Memory B cell (primary cell): ENCODE measurements around the gene ICOS.
"Not testable (repeated sequence)": the region's sequence is repeated elsewhere in the genome, so short reads cannot be mapped to it uniquely, and the experiment has no call there.

Experiments used
- ATAC-seq: fragments of 150-1000 bp; cut with Tn5 transposase; 2 replicates; pipeline ENCODE4 v1.10.0; 2021; ENCODE audit warnings: low read depth, mild to moderate bottlenecking, moderate library complexity
- DNase-seq, 2 donors: peaks; one replicate each; pipeline ENCODE4 v3.0.0; 2022; ENCODE audit warnings: low spot score in 2 of 2
- H3K27ac Mint-ChIP-seq: one replicate; pipeline ENCODE4 v1.8.0; 2022; ENCODE audit warnings: mild to moderate bottlenecking, moderate library complexity, mixed read lengths
- H3K27me3 Mint-ChIP-seq: one replicate; pipeline ENCODE4 v1.8.0; 2022; ENCODE audit warnings: mixed read lengths
- H3K36me3 Mint-ChIP-seq: one replicate; pipeline ENCODE4 v1.8.0; 2022; ENCODE audit warnings: mild to moderate bottlenecking, mixed read lengths
- H3K4me1 Mint-ChIP-seq: one replicate; pipeline ENCODE4 v1.8.0; 2022; ENCODE audit warnings: mixed read lengths
- H3K4me3 Mint-ChIP-seq: one replicate; pipeline ENCODE4 v1.8.0; 2022; ENCODE audit warnings: mild to moderate bottlenecking, moderate library complexity, mixed read lengths
- H3K9me3 Mint-ChIP-seq: one replicate; pipeline ENCODE4 v1.8.0; 2022; ENCODE audit warnings: mixed read lengths

The ICOS gene

DNA sequence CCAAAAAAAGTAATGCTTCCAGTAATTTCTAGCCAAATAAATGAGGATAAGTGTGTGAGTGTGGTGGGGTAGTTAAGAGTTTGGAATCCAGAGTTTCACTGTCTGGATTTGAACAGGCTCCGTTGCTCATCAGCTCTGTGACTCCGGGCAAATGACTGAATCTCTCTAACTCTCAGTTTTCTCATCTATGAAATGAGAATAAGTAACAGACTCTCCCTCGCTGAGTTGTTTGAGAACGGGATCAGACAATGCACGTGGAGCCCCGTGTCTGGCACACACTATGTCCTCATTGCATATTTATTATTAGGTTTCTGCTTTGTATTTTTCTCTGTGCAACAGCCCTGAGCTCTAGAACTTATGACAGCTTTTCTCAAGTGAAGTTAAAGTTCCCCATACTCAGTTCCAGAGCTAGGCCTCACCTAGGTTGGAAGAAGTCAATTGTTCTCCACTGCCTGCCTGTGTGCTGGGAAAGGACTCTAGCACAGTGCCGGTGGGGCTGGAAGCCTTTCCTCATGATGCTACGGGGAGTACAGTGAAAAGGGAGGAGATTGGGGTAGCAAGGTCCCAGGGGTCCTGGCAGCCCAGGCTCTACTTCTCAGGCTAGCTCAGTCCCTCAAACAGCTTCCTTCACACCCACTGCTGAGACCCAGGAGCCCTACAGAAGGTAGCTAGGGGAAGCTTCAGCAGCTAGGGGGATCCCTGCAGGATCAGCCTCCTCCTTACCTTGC is 1.7 kb upstream of the ICOS start:
- DNase-seq (no peak), ATAC-seq (no peak)
- no peak overlapping the region for H3K4me3 Mint-ChIP-seq
- peaks cover 12% of the 10 kb centered on the region for H3K27me3 Mint-ChIP-seq
- H3K27ac Mint-ChIP-seq = no peak overlapping the region
- H3K9me3 Mint-ChIP-seq = peaks cover 4% of the 10 kb centered on the region
- H3K4me1 Mint-ChIP-seq = no peaks in the 10 kb centered on the region
- H3K36me3 Mint-ChIP-seq = no peaks in the 10 kb centered on the region

DNA sequence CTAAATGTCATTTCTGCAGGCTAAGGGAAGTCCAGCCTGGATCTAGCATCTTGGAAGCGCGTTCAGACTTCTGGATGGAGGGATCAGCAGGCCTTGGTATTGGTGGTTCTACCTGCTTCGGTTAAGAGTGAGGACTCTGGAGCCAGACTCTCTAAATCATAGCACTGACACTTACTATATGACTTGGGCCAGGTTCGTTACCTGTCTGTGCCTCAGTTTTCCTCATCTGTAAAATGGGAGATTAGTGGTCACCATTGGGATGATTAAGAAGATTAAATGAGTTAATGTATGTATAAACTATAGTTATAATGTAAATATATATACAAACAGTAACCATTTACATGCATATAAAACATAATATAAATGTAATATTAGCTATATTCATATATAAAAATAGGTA is 995 bp upstream of the ICOS start:
- H3K4me1 Mint-ChIP-seq = no peaks in the 10 kb centered on the region
- no peak overlapping the region for H3K4me3 Mint-ChIP-seq
- H3K9me3 Mint-ChIP-seq = peaks cover 4% of the 10 kb centered on the region
- H3K27me3 Mint-ChIP-seq = peaks cover 7% of the 10 kb centered on the region
- H3K36me3 Mint-ChIP-seq = no peaks in the 10 kb centered on the region
- H3K27ac Mint-ChIP-seq = no peak overlapping the region
- DNase-seq (no peak), ATAC-seq (no peak)

GRCh38 chr2:203936949-203937348 is 386 bp downstream of the ICOS start:
- ATAC-seq = no peak
- Mint-ChIP-seq H3K4me1 (no peaks in the 10 kb centered on the region), H3K27me3 (peaks cover 3% of the 10 kb centered on the region), H3K9me3 (peaks cover 4% of the 10 kb centered on the region), H3K27ac (no peak overlapping the region), H3K4me3 (no peak overlapping the region), H3K36me3 (no peaks in the 10 kb centered on the region)
- DNase-seq = no peak

DNA sequence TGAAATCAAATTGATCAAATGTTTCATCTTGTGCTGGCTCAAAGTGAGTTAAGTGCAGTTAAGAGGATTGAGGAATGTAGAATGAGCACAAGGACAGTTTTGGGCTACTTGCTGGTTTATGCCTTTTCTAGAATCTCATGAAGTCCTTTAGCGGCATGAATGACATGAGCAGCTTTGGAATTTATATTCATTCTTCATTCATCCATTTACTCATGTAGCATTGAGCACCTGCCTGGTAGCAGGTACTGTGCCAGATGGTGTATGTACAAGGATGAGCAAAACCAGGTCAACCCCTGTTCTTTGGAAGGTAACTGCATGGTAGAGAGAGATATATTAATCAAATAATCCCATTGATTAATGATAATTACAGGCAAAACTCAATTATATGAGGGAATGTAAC is 1.2 kb downstream of the ICOS start:
- H3K4me3 Mint-ChIP-seq = no peak overlapping the region
- H3K4me1 Mint-ChIP-seq = no peaks in the 10 kb centered on the region
- peaks cover 3% of the 10 kb centered on the region for H3K27me3 Mint-ChIP-seq
- no peaks in the 10 kb centered on the region for H3K36me3 Mint-ChIP-seq
- no peak for ATAC-seq
- DNase-seq = no peak
- H3K27ac Mint-ChIP-seq = no peak overlapping the region
- peaks cover 4% of the 10 kb centered on the region for H3K9me3 Mint-ChIP-seq

- no peak for DNase-seq
- peaks cover 3% of the 10 kb centered on the region for H3K27me3 Mint-ChIP-seq
- no peak overlapping the region for H3K27ac Mint-ChIP-seq
- ATAC-seq = no peak
- H3K9me3 Mint-ChIP-seq = no peaks in the 10 kb centered on the region
- no peaks in the 10 kb centered on the region for H3K4me1 Mint-ChIP-seq
- H3K36me3 Mint-ChIP-seq = no peaks in the 10 kb centered on the region
- H3K4me3 Mint-ChIP-seq = no peak overlapping the region
These were observed 3.5 kb downstream of the ICOS start for GRCh38 chr2:203940039-203940438.

DNA sequence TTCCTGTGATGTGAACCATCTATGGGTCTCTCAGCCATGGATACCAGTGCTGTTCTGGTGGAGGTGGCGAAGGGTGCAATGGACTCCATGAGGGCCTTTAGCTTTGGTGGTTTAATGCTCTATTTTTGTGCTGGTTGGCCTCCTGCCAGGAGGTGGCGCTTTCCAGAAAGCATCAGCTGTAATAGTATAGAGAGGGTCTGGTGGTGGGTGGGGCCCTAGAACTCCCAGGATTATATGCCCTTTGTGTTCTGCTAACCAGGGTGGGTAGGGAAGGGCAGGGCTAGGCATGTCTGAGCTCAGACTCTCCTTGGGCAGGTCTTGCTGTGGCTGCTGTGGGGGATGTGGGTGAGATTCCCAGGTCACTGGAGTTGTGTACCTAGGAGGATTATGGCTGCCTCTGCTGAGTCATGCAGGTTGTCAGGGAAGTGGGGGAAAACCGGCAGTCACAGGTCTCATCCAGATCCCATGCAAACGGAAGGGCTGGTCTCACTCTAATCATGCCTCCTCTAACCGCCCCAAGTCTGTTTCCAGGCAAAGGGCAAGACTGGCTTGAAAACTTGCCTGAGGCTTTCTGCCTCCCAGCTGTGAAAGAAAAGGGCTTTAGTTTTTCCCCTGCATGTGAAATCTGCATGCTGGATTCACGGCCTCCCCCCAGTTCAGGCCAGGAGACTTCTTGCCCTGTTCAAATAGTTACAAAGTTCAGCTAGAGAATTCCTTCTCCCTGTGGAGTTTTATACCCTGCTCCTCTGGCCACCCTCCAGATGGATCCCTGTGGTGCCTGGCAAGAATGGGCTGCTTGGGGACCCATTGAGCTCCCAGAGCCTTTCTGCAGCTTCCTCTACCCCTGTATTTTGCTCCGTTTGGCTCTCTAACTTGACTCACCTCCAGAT is 7.2 kb downstream of the ICOS start:
- DNase-seq, ATAC-seq, H3K36me3 Mint-ChIP-seq, H3K9me3 Mint-ChIP-seq, H3K27ac Mint-ChIP-seq, H3K4me1 Mint-ChIP-seq, H3K27me3 Mint-ChIP-seq, H3K4me3 Mint-ChIP-seq: not testable (repeated sequence)

GRCh38 chr2:203948733-203949132 is 12.2 kb downstream of the ICOS start:
- ATAC-seq = no peak
- Mint-ChIP-seq H3K27ac (no peak overlapping the region), H3K4me3 (no peak overlapping the region), H3K4me1 (peaks cover 4% of the 10 kb centered on the region), H3K9me3 (no peaks in the 10 kb centered on the region), H3K36me3 (no peaks in the 10 kb centered on the region), H3K27me3 (no peaks in the 10 kb centered on the region)
- no peak for DNase-seq

- ATAC-seq (no peak), DNase-seq (no peak)
- H3K4me1 Mint-ChIP-seq = peaks cover 4% of the 10 kb centered on the region
- no peaks in the 10 kb centered on the region for H3K27me3 Mint-ChIP-seq
- no peak overlapping the region for H3K27ac Mint-ChIP-seq
- no peaks in the 10 kb centered on the region for H3K36me3 Mint-ChIP-seq
- no peaks in the 10 kb centered on the region for H3K9me3 Mint-ChIP-seq
- H3K4me3 Mint-ChIP-seq = no peak overlapping the region
These were observed 12.7 kb downstream of the ICOS start for GRCh38 chr2:203949228-203949627.

DNA sequence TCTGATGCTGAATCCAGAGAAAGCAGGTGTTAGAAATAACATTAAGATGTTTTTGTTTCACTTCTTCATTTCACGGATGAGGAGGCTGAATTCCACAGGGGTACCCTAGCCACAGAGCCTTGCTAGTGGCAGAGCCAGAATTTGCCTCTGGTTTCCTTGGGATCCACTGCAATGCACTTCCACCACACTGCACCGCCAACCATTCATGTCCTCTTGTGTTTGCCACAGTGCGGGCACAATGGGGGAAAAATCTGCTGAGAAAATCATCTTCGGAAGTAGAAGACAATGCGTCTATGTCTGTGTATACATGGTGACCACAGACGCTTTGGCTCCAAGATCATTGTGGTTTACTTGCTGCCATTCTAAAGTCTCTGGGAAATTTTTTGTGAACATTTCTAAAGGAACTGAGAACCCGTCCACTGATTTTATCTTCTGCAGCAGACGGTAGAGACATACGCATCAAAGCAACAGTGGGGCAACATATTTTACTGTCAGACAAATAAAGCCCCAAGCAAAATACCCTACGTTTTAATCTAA is 14.9 kb downstream of the ICOS start:
- no peaks in the 10 kb centered on the region for H3K27me3 Mint-ChIP-seq
- no peaks in the 10 kb centered on the region for H3K36me3 Mint-ChIP-seq
- DNase-seq (no peak), ATAC-seq (no peak)
- no peak overlapping the region for H3K4me3 Mint-ChIP-seq
- H3K4me1 Mint-ChIP-seq = peaks cover 4% of the 10 kb centered on the region
- H3K9me3 Mint-ChIP-seq = no peaks in the 10 kb centered on the region
- no peak overlapping the region for H3K27ac Mint-ChIP-seq

GRCh38 chr2:203959265-203959664 is 22.7 kb downstream of the ICOS start:
- DNase-seq (no peak), ATAC-seq (no peak)
- Mint-ChIP-seq H3K4me3 (no peak overlapping the region), H3K9me3 (peaks cover 1% of the 10 kb centered on the region), H3K27ac (no peak overlapping the region), H3K27me3 (peaks cover 11% of the 10 kb centered on the region), H3K36me3 (no peaks in the 10 kb centered on the region), H3K4me1 (no peaks in the 10 kb centered on the region)

GRCh38 chr2:203959672-203960071 is 23.1 kb downstream of the ICOS start:
- H3K36me3 Mint-ChIP-seq = no peaks in the 10 kb centered on the region
- ATAC-seq = no peak
- DNase-seq = no peak
- H3K4me3 Mint-ChIP-seq = no peak overlapping the region
- no peaks in the 10 kb centered on the region for H3K4me1 Mint-ChIP-seq
- peaks cover 11% of the 10 kb centered on the region for H3K27me3 Mint-ChIP-seq
- peaks cover 1% of the 10 kb centered on the region for H3K9me3 Mint-ChIP-seq
- H3K27ac Mint-ChIP-seq = no peak overlapping the region

DNA sequence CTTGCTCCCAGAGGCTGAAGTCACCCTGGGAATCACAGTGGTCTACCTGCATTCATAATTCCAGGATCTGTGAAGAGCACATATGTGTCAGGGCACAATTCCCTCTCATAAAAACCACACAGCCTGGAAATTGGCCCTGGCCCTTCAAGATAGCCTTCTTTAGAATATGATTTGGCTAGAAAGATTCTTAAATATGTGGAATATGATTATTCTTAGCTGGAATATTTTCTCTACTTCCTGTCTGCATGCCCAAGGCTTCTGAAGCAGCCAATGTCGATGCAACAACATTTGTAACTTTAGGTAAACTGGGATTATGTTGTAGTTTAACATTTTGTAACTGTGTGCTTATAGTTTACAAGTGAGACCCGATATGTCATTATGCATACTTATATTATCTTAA is 24.2 kb downstream of the ICOS start:
- ATAC-seq (no peak), DNase-seq (no peak)
- H3K27ac Mint-ChIP-seq = no peak overlapping the region
- H3K9me3 Mint-ChIP-seq = peaks cover 1% of the 10 kb centered on the region
- H3K36me3 Mint-ChIP-seq = no peaks in the 10 kb centered on the region
- H3K4me1 Mint-ChIP-seq = no peaks in the 10 kb centered on the region
- peaks cover 13% of the 10 kb centered on the region for H3K27me3 Mint-ChIP-seq
- H3K4me3 Mint-ChIP-seq = no peak overlapping the region

DNA sequence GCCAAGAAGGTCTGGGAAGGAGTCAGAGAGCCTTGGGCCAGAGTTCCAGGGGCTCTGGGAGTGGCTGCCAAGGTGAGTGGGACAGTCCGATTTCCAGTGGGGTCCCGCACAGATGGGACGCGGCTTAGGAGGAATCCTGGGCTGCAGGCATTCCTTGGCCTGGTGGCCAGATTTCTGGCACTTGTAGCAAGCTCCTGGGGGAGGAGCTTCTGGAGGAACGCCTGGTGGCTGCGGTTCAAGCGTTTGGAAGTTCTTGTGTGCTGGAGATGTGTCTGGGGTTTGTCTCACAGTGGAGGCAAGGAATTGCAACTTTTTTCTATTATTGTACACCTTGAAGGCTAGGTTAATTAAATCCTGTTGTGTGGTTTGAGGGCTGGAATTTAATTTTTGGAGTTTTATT is 28.6 kb downstream of the ICOS start:
- H3K27ac Mint-ChIP-seq, DNase-seq, H3K4me1 Mint-ChIP-seq, ATAC-seq, H3K9me3 Mint-ChIP-seq, H3K36me3 Mint-ChIP-seq, H3K4me3 Mint-ChIP-seq: not testable (repeated sequence)
- peaks cover 18% of the 10 kb centered on the region for H3K27me3 Mint-ChIP-seq

- peaks cover 12% of the 10 kb centered on the region for H3K27me3 Mint-ChIP-seq
- ATAC-seq (no peak), DNase-seq (no peak)
- H3K36me3 Mint-ChIP-seq = no peaks in the 10 kb centered on the region
- H3K4me3 Mint-ChIP-seq = no peak overlapping the region
- H3K4me1 Mint-ChIP-seq = no peaks in the 10 kb centered on the region
- H3K9me3 Mint-ChIP-seq = peaks cover 2% of the 10 kb centered on the region
- H3K27ac Mint-ChIP-seq = no peak overlapping the region
These were observed 34.7 kb downstream of the ICOS start for GRCh38 chr2:203971251-203971650.
